ENCODE measurements around the gene ITPA.

The ITPA gene

GRCh38 chr20:3229798-3230197 is 20.5 kb downstream of the ITPA start:
- no peak for DNase-seq

DNA sequence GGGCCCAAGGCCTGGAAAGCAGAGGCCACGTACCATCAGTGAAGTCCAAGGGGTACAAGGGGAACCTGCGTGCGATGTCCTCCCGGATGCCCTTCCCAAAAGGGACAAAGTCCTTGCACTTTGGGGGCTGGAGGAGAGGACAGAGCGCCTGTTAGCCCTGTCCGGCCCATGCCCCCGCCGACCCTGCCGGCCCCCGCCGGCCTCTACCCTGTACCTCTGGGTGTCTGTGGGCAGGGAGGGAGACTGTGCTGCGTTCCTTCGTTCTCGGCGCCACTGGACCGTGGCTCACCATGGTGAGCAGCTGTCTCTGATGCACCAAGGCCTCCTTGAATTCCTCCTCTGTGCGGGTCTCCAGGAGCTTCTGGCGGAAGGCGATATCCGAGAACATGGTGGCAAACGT is 21.8 kb downstream of the ITPA start:
- no peak for DNase-seq

GRCh38 chr20:3231889-3232588 is 22.7 kb downstream of the ITPA start:
- DNase-seq: no peak

DNA sequence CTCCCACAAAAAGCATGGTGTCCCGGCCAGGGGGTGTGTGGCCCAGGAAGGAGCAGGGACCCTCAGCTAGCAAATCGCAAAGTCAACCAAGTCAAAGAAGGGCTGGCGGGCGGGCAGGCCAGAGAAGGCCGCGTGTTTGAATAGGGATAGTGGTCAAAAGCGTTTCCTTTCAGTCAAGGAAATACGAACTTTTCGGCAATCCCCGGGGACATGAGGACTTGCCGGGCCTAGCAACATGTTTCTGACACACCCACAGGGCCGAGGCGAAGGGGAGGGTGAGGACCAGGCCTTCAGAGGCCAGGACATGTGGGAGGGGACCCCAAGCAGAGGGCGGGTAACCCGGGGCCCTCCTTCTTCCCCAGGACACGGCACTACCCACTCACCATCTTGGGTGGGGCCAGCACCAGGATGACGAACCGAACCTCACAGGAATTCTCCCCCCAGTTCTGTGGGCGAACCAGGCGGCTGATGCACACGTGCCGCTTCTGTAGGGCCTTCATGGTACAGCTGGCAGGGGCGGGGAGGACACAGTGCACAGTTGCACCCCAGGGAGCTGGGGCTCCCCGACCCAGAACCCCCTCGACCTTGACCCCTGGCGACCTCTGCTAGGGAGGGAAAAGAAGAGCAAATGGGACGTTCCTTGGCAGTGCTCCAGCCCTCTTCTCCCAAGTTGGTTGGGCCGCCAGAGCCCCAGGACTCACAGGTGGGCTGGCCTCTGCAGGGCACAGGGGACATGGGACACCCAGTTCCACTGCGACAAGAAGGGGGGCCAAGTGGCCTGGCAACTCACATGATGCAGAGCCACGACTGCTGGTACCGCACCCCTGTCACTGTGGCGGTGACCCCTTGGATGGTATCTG is 24.1 kb downstream of the ITPA start:
- no peak for DNase-seq

DNA sequence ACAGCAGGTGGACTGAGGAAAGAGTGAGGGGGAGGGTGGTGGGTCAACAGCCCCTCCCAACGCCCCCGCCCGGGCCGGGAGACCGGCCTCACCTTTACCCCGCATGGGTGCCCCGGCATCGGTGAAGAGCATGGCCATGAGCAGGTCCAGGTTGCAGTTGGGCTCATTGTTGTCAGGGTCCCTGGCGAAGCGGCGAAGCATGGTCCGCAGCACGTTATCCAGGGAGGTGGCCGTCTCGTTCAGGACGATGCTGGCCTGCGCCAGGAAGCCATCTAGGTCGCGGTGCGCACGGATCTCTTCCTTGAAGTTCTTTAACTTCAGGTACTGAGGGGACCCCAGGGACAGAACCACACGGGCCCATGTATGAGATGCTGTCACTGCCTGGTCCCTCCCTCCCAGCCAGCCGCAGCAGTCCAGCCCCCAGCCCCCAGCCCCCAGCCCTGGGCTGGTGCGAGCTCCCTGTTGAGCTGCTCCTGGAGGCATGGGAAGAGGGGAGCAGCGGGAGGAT is 24.7 kb downstream of the ITPA start:
- DNase-seq: no peak

DNA sequence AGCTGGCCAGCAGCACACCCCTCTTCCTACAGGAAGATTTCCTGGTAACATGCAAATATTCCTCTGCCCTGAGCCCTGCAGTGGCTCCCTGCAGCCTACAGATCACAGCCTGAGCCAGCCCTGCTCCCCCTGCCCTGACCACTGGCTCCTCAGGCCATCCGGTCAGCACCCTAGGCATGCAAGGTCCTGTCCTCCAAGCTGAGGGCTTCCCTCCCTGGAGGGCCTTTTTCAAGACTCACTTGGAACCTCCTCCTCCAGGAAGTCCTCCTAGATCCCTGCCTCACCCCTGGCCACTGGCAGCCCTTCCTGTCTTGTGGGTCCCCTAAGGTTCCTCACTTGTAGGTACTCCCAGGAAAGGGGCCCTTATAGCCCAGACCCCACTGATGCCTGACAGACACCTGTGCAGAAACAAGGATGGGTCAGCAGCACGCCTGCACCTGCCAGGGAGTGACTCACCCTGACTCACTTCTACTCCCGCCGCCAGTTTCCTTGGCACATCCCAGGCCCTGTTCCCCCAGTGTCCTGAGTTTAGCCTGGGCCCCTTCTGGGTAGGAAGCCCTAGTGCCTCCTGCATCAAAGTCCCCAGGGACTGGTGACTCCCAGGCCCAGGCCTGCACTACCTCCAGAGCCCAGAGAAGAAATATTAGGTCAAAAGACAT is 26.5 kb downstream of the ITPA start:
- DNase-seq: no peak

DNA sequence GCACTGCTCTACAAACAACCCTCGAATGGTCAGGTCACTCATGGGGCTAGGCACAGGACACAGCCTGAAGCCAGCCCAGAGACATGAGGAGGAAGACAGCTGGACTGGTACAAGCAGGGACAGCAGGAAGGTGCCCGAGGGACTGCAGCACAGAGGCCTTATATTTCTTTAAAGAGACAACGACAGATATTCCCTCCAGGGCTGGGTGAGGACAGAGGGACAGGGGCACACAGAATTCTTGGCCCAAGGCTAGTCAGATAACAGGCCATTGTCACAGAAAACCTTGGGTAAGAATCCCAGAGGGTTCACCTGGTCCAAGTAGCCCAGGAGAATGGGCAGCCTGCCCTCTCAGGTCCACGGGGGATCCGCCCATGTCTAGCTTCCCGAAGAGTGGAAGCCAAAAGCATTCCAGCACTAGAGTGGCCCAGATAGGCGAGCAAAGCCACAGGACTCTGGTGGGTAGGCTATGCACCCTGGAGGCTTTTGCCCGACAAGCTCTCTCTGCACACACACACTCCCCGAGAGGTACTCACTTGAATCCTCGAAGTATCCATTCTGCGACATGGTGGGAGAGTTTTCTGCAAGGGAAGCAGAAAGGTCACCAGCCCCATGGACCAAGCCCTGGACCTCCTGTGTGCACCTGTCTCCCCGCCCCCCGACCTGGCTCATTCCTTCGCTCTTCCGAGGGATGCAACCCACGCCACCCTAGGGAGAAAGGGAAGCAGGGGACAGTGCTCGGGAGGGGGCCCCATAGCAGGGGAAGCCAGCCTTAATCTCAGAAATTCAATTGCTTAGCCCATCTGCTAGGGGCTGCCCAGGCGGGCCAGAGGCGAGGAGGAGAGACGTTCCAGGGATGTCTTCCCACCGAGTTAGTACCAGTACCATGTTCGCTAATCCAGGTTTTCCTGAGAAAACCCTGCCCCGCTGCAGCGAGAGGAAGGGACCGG is 28.0 kb downstream of the ITPA start:
- DNase-seq: no peak

DNA sequence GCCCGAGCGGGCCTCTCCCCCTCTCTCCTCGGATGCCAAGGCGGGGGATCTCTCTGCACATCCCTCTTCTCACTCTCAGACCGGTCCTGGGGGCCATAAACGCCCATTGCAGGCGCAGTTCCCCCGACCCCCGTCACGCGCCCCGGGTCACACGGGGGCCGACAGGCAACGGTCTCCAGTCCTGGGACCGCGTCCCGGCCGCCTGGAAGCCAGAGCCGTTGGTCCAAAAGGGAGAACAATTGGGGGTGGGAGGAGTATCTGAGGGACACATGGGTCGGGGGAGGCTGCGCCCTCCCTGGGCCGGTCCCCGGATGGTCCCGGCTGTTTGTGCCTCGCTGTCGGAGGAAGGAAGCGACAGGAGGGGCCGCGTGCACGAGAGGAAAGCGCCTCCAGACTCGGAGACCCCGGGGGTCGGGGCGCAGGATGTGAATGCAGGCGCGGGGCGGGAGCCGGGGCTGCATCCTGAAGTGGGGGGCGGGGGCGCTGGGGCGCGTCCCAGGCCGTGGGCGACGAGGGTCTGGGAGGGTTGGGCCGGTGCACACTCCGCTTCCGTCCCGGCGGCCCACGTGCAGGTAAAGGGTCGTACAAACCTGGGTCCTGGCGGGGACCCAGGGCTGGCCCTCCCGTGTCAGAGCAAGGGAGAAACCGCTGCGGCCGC is 28.8 kb downstream of the ITPA start:
- no peak for DNase-seq

- peak; percentile 31 for DNase-seq
Measured at GRCh38 chr20:3238616-3239025, 29.3 kb downstream of the ITPA start.

DNA sequence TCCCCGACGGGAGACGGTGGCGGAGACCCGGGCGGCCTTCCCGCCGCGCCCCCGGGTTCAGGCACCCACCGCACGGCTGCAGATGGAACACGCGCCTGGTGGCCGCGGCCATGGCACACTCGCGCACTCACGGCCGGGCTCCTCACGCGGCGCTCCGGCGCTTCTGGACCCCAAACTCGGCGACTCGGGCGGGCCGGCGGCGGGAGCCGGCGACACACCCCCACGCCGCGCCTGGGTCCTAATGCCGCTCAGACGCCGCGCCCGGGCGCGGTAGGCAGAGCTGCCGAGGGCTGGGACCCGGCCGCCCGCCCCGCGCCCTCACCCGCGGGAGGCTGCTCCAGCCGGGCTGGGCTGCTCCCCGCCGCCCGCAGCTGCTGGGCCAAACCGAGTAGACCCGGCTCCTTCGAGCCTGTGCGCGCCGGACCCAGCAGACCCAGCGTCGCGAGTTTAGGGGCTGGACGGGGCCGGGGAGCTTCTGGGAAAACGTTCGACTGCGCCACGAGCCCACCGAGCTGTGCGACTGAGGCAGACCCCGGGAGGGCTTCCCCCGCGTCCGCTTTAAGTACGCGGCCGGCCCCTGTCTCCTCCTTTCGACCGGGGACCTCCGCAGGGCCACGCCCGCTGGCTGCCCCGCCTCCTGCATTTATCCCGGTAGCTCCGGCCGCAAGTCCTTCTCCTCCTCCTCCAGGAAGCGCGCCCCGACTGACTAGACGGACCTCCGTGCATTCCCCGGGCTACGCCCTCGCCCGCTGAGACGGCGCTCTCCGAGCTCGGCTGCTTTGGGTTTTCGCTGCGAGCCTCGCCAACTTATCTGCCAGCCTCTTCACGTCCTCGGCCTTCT is 29.9 kb downstream of the ITPA start, which contains the start of gene SLC4A11:
Gene SLC4A11 (minus strand): TSS at position 165 of the 841 bp plus-strand sequence. CDS start 53 bp downstream, at position 112.
- DNase-seq: peak; percentile 70

DNA sequence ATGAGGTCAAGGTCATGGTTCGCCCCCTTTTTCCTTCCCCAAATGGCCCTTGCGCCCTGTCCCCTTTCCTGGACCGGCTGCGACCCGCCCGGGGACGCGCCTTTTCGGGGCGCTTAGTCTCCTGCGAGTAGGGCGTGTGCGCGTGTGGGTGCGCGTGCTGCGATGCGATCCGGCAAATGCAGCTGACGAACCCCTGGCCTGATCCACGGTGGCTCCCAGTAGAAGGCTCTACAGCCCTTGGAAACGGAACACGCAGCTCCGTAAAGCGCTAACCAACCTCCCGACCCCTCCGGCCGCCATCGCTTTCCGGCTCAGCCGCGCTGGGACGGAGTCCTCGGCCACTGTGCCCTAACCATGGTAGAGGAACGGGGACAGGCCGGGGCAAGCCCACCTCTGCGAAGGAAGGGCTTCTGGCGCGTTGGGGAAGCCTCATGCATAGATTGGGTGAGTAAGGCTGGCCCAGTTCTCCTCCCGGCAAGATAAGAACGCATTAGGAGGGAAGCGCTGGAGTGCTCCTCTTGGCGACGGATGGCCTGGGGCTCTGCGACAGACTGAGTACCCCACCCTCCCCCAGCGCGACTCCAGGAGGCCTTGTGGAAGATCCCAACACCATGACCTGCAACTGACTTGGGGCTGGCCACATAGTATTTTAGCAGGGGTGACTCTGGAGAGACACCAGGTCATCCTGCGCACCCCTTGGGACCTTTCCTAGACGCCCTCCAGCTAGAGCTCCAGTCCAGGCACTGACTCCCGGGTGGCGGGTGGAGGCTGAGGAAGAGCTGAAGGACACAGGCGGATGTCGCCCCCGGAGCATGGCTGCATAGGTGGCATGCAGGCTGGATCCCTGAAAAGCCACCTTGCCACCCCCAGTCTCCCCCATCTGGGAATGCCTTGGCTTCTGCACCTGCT is 30.8 kb downstream of the ITPA start:
- no peak for DNase-seq

- no peak for DNase-seq
Measured at GRCh38 chr20:3240776-3241363, 31.6 kb downstream of the ITPA start.

DNA sequence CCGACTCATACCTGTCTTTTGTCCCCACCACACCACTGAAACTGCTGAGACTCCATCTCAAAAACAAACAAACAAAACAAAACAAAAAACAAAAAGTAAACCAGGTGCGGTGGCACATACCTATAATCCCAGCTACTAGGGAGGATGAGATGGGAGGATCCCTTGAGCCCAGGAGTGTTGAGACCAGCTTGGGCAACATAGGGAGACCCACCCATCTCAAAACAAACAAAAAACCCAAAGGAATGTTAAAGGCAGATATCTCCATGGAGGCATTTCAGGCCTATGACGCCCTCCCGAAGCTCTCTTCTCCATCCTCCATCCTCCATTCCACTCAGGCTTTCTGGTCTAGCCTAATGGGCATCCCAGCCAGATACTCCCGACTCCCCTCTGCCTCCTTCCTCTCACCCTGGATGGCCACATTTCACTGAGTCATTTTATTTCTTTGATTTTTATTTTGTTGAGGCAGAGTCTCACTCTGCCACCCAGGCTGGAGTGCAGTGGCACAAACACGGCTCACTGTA is 32.9 kb downstream of the ITPA start:
- no peak for DNase-seq

GRCh38 chr20:3243718-3244358 is 34.5 kb downstream of the ITPA start:
- no peak for DNase-seq

GRCh38 chr20:3244613-3245012 is 35.3 kb downstream of the ITPA start:
- no peak for DNase-seq

- no peak for DNase-seq
Measured at GRCh38 chr20:3245156-3245555, 35.9 kb downstream of the ITPA start.

DNA sequence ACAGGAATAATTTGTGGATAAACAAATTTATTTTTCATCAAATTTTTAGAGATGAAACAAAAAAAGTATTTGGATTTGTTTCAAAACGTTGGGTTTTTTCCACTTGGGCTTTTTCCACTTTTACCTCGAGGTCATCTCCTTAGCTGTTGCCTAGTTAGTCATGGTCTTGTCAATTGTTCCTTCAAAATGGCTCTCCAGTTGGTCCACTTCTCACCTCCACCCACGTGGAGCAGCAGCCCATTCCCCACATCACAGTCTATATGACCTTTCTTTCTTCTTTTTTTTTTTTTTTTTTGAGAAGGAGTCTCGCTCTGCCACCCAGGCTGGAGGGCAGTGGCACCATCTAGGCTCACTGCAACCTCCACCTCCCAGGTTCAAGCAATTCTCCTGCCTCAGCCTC is 36.4 kb downstream of the ITPA start:
- DNase-seq: no peak

- DNase-seq: no peak
Measured at GRCh38 chr20:3246682-3247081, 37.4 kb downstream of the ITPA start.

Data from MV-4-11 (cell line).